Neural progenitor cell (in vitro differentiated cells): Measurements from ENCODE around the gene RTN4.

Experiments used
- CTCF ChIP-seq: fragments of 200-600 bp; sonication (generic); IDR thresholded peaks from 2 replicates; pipeline ENCODE4 v1.5.1; 2017; ENCODE audit warnings: antibody characterized with exemption, mild to moderate bottlenecking
- EZH2 ChIP-seq: fragments of 200-600 bp; sonication (generic); IDR thresholded peaks from 2 replicates; pipeline ENCODE4 v1.6.1; 2017; ENCODE audit warnings: antibody characterized with exemption, mild to moderate bottlenecking, moderate library complexity
- EZH2phosphoT487 ChIP-seq: fragments of 200-600 bp; sonication (generic); IDR thresholded peaks from 2 replicates; pipeline ENCODE4 v1.6.1; 2017; ENCODE audit warnings: antibody characterized with exemption

- TF ChIP-seq EZH2phosphoT487 (no peak), CTCF (no peak), EZH2 (no peak)
Measured at GRCh38 chr2:55057474-55057873, 7.2 kb upstream of the RTN4 start.
